Fibroblast of gingiva (primary cell): ENCODE measurements around the gene BPI.
"Not testable (repeated sequence)": the region's sequence is repeated elsewhere in the genome, so short reads cannot be mapped to it uniquely, and the experiment has no call there.

Experiments
- DNase-seq: peaks from one replicate; pipeline ENCODE4 v3.0.0-alpha.2; 2011; ENCODE audit warnings: low read depth

The BPI gene

GRCh38 chr20:38303908-38304379 lies at the start of gene BPI:
Gene BPI (plus strand): TSS chr20:38304156. CDS start chr20:38304224, 68 bp downstream.
- DNase-seq: no peak

GRCh38 chr20:38254621-38255020 lies 49.3 kb upstream of the BPI start:
- not testable (repeated sequence) for DNase-seq

GRCh38 chr20:38255393-38255792 lies 48.6 kb upstream of the BPI start:
- DNase-seq: no peak

- no peak for DNase-seq
Measured at GRCh38 chr20:38256021-38256420, 47.9 kb upstream of the BPI start.

GRCh38 chr20:38256966-38257365 lies 47.0 kb upstream of the BPI start:
- no peak for DNase-seq

GRCh38 chr20:38258545-38259215 lies 45.3 kb upstream of the BPI start:
- DNase-seq: no peak

- DNase-seq: no peak
Measured at GRCh38 chr20:38260025-38260377, 44.0 kb upstream of the BPI start.

- DNase-seq: no peak
Measured at GRCh38 chr20:38260378-38261053, 43.4 kb upstream of the BPI start, which contains the start of gene KIAA1755. Gene KIAA1755 (minus strand): TSS chr20:38260735. CDS start chr20:38260500, 235 bp downstream.

GRCh38 chr20:38261054-38261390 lies 42.9 kb upstream of the BPI start:
- DNase-seq: no peak

GRCh38 chr20:38262931-38263330 lies 41.0 kb upstream of the BPI start:
- DNase-seq: no peak

GRCh38 chr20:38266426-38266825 lies 37.5 kb upstream of the BPI start:
- DNase-seq: no peak

- DNase-seq: no peak
Measured at GRCh38 chr20:38267296-38267695, 36.7 kb upstream of the BPI start.

GRCh38 chr20:38267901-38268514 lies 35.9 kb upstream of the BPI start:
- DNase-seq: no peak

- DNase-seq: no peak
Measured at GRCh38 chr20:38269040-38269439, 34.9 kb upstream of the BPI start.

- no peak for DNase-seq
Measured at GRCh38 chr20:38269715-38270114, 34.2 kb upstream of the BPI start.

- peak; percentile 91 for DNase-seq
Measured at GRCh38 chr20:38270869-38271605, 32.9 kb upstream of the BPI start.

GRCh38 chr20:38271608-38272120 lies 32.3 kb upstream of the BPI start:
- no peak for DNase-seq

- DNase-seq: peak; percentile 43
Measured at GRCh38 chr20:38272398-38272797, 31.6 kb upstream of the BPI start.

- no peak for DNase-seq
Measured at GRCh38 chr20:38272961-38273360, 31.0 kb upstream of the BPI start.

GRCh38 chr20:38275815-38276550 lies 28.0 kb upstream of the BPI start:
- DNase-seq: peak; percentile 75

GRCh38 chr20:38277285-38277684 lies 26.7 kb upstream of the BPI start:
- DNase-seq: no peak

GRCh38 chr20:38277691-38278090 lies 26.3 kb upstream of the BPI start:
- DNase-seq: no peak
